ENCODE results near the gene RHBDL2. TPM values are rescaled to one million over a fixed set of nuclear protein-coding genes. Genes with fewer than 3 reads are reported as not detected.
"Not testable (repeated sequence)": the region's sequence is repeated elsewhere in the genome, so short reads cannot be mapped to it uniquely, and the experiment has no call there.

The RHBDL2 gene
- total RNA-seq, 3 donors from 2014 or later (not counting 1 experiment from before 2014, with no cell fraction given): not detected

DNA sequence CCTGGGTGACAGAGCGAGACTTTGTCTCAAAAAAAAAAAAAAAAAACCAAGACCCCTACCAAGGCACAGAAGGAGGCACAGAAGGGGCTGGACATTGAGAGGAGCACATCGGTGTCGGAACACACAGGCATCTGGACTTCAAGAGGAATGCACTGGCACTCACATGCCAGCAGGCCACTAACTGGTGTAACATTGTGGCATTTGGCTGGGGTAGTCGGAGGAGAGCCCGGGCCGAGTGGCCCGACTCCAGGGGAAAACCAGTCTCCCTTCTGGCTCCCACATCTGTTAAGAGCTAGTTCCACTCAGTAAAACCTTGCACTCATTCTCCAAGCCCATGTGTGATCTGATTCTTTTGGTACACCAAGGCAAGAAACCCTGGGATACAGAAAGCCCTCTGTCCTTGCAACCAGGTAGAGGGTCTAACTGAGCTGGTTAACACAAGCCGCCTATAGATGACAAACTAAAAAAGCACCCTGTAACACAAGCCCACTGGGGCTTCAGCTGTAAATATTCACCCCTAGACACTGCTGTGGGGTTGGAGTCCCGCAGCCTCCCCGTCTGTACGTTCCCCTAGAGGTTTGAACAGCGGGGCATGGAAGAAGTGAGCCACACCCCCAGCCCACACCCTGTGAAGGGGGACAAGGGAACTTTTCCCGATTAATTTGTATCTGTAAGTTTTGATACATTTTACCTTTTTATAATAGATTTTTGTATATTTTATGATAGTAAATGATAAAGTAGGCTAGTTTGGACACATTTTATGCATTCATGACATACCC is 32.2 kb upstream of the RHBDL2 start:
- Histone ChIP-seq H3K9me3 (ENCODE audit: control insufficient read depth, insufficient read depth, low read length) (peaks cover 12% of the 10 kb centered on the region), H3K27me3 (ENCODE audit: control insufficient read depth, insufficient read depth, low read length) (no peaks in the 10 kb centered on the region), H3K4me1 (ENCODE audit: control insufficient read depth, insufficient read depth, low read length) (peaks cover 19% of the 10 kb centered on the region), H3K36me3 (ENCODE audit: control insufficient read depth, insufficient read depth, low read length) (no peaks in the 10 kb centered on the region), H3K27ac (ENCODE audit: low read length) (no peak overlapping the region), H3K4me3 (ENCODE audit: low read length) (no peak overlapping the region)
- Mint-ChIP-seq H3K27ac (no peak overlapping the region), H3K27me3 (ENCODE audit: low read depth in 2 of 2) (peaks cover 0 to 5% of the 10 kb centered on the region in 2 donors), H3K4me3 (no peak overlapping the region), H3K4me1 (no peaks in the 10 kb centered on the region), H3K36me3 (no peaks in the 10 kb centered on the region), H3K9me3 (no peaks in the 10 kb centered on the region)
- ATAC-seq (no peak), DNase-seq (no peak)
- intact Hi-C loops (cut with micrococcal nuclease): no loop called here
- TF ChIP-seq, protein P1, sequence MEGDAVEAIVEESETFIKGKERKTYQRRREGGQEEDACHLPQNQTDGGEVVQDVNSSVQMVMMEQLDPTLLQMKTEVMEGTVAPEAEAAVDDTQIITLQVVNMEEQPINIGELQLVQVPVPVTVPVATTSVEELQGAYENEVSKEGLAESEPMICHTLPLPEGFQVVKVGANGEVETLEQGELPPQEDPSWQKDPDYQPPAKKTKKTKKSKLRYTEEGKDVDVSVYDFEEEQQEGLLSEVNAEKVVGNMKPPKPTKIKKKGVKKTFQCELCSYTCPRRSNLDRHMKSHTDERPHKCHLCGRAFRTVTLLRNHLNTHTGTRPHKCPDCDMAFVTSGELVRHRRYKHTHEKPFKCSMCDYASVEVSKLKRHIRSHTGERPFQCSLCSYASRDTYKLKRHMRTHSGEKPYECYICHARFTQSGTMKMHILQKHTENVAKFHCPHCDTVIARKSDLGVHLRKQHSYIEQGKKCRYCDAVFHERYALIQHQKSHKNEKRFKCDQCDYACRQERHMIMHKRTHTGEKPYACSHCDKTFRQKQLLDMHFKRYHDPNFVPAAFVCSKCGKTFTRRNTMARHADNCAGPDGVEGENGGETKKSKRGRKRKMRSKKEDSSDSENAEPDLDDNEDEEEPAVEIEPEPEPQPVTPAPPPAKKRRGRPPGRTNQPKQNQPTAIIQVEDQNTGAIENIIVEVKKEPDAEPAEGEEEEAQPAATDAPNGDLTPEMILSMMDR (IDR thresholded peaks at IDR 0.05): no peak
- WGBS (ENCODE audit: insufficient coverage): 86% methylated on average over 12 of the region's 13 CpGs

DNA sequence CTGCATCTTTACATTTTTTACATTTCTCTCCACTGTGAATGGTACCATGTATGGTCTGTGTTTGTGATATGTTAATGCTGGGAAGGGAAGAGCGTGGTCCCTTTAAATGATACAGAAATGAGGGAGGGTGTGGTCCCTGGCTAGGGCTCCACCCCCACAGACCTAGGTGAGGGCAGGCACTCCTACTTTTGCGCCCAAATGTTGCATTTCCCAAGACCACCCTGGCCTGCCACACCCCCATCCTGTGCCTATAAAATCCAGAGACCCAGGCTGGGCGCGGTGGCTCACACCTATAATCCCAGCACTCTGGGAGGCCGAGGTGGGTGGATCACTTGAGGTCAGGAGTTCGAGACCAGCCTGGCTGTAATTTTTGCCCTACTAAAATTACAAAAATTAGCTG is 31.5 kb upstream of the RHBDL2 start:
- H3K4me3 ChIP-seq (ENCODE audit: low read length); H3K27ac Mint-ChIP-seq; ATAC-seq; H3K27me3 ChIP-seq (ENCODE audit: control insufficient read depth, insufficient read depth, low read length); H3K9me3 Mint-ChIP-seq; H3K36me3 Mint-ChIP-seq; H3K36me3 ChIP-seq (ENCODE audit: control insufficient read depth, insufficient read depth, low read length); H3K9me3 ChIP-seq (ENCODE audit: control insufficient read depth, insufficient read depth, low read length); H3K4me1 Mint-ChIP-seq; H3K27me3 Mint-ChIP-seq (ENCODE audit: low read depth in 2 of 2); H3K4me3 Mint-ChIP-seq; H3K27ac ChIP-seq (ENCODE audit: low read length); DNase-seq; intact Hi-C loops (cut with micrococcal nuclease): not testable (repeated sequence)
- H3K4me1 ChIP-seq (ENCODE audit: control insufficient read depth, insufficient read depth, low read length): peaks cover 16% of the 10 kb centered on the region
- WGBS (ENCODE audit: insufficient coverage): 75% methylated on average over 5 of the region's 6 CpGs

DNA sequence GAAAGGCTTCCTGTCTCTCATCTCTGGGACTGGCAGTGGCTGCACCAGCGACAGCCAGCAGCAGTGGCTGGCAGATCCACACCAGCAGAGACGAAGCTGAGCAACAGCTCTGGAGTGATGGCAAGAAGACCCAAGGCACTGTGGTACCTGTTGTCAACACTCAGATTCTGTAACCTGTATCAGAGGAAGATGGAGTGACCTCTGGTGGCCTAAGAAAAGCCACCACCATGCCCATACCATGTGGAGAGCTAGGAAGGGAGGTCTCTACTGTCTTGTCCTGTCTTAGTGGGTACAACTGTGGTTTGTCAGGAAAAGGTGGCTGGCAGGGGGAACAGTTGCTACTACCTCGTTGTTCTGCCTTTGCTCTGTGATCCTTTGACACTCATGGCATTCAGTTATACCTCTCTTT is 22.5 kb upstream of the RHBDL2 start:
- H3K27ac ChIP-seq (ENCODE audit: low read length): no peak overlapping the region
- DNase-seq (peak in 1 of 2 donors; percentile 34), ATAC-seq (peak in 1 of 3 donors; percentile 54)
- no peaks in the 10 kb centered on the region for H3K4me1 Mint-ChIP-seq
- H3K9me3 Mint-ChIP-seq: no peaks in the 10 kb centered on the region
- no peaks in the 10 kb centered on the region for H3K9me3 ChIP-seq (ENCODE audit: control insufficient read depth, insufficient read depth, low read length)
- no peaks in the 10 kb centered on the region for H3K27me3 ChIP-seq (ENCODE audit: control insufficient read depth, insufficient read depth, low read length)
- H3K27me3 Mint-ChIP-seq (ENCODE audit: low read depth in 2 of 2): no peaks in the 10 kb centered on the region
- no peaks in the 10 kb centered on the region for H3K36me3 Mint-ChIP-seq
- 55% methylated on average over 3 of the region's 3 CpGs for WGBS (ENCODE audit: insufficient coverage)
- no peak overlapping the region for H3K27ac Mint-ChIP-seq
- intact Hi-C loops (cut with micrococcal nuclease): no loop called here
- no peaks in the 10 kb centered on the region for H3K36me3 ChIP-seq (ENCODE audit: control insufficient read depth, insufficient read depth, low read length)
- H3K4me3 Mint-ChIP-seq: no peak overlapping the region
- TF ChIP-seq, protein P1 (IDR thresholded peaks at IDR 0.05): no peak
- H3K4me1 ChIP-seq (ENCODE audit: control insufficient read depth, insufficient read depth, low read length): no peaks in the 10 kb centered on the region
- H3K4me3 ChIP-seq (ENCODE audit: low read length): no peak overlapping the region

DNA sequence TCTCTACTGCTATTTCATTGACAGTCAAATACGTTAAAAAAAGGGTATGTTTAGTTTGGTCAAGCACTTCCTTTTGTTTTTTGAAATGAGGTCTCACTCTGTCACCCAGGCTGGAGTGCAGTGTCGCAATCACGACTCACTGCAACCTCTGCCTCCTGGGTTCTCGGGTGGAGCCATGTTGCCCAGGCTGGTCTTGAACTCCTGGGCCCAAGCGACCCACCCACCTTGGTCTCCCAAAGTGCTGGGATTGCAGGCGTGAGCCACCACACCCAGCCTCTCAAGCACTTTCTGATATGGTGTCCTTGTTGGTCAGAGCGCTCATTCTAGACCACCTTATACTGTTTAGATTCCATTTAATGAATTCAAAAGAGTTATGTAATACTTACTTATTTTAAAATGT is 20.9 kb upstream of the RHBDL2 start:
- Mint-ChIP-seq H3K36me3 (no peaks in the 10 kb centered on the region), H3K27ac (no peak overlapping the region), H3K27me3 (ENCODE audit: low read depth in 2 of 2) (no peaks in the 10 kb centered on the region), H3K4me3 (no peak overlapping the region), H3K4me1 (no peaks in the 10 kb centered on the region), H3K9me3 (no peaks in the 10 kb centered on the region)
- Histone ChIP-seq H3K4me1 (ENCODE audit: control insufficient read depth, insufficient read depth, low read length) (no peaks in the 10 kb centered on the region), H3K27me3 (ENCODE audit: control insufficient read depth, insufficient read depth, low read length) (no peaks in the 10 kb centered on the region), H3K9me3 (ENCODE audit: control insufficient read depth, insufficient read depth, low read length) (no peaks in the 10 kb centered on the region), H3K36me3 (ENCODE audit: control insufficient read depth, insufficient read depth, low read length) (no peaks in the 10 kb centered on the region), H3K27ac (ENCODE audit: low read length) (no peak overlapping the region), H3K4me3 (ENCODE audit: low read length) (no peak overlapping the region)
- DNase-seq: no peak
- ATAC-seq: no peak
- WGBS (ENCODE audit: insufficient coverage): 56% methylated on average over 6 of the region's 7 CpGs
- TF ChIP-seq, protein P1 (IDR thresholded peaks at IDR 0.05): no peak
- intact Hi-C loops (cut with micrococcal nuclease): no loop called here
